GM23338 (cell line): ENCODE measurements around the gene ERGIC2. TPM values are rescaled to one million over a fixed set of nuclear protein-coding genes. Genes with fewer than 3 reads are reported as not detected.

Source experiments
- ATAC-seq: fragments of 200-7000 bp; cut with Tn5 transposase; 3 replicates; pipeline ENCODE4 v1.9.1; 2020
- DNase-seq: peaks from one replicate; pipeline ENCODE4 v3.0.0-alpha.2; 2015; ENCODE audit warnings: low spot score
- H2AFZ ChIP-seq: fragments of 200-600 bp; sonication (generic); 2 replicates; pipeline ENCODE4 v1.8.0; 2016; ENCODE audit warnings: antibody characterized with exemption, mild to moderate bottlenecking, moderate library complexity
- H3F3A ChIP-seq: fragments of 200-600 bp; sonication (generic); replicated peaks from 2 replicates; pipeline ENCODE4 v1.8.0; 2017; ENCODE audit warnings: antibody characterized with exemption, mixed run types, low read depth
- H3K27ac ChIP-seq: fragments of 200-600 bp; sonication (generic); 2 replicates; pipeline ENCODE4 v1.6.1; 2016; ENCODE audit warnings: low read depth
- H3K27me3 ChIP-seq: fragments of 200-600 bp; sonication (generic); 2 replicates; pipeline ENCODE4 v1.8.0; 2016; ENCODE audit warnings: mild to moderate bottlenecking, mixed run types, moderate library complexity; ENCODE audit not compliant: insufficient read depth
- H3K36me3 ChIP-seq: fragments of 200-600 bp; sonication (generic); 2 replicates; pipeline ENCODE4 v1.8.0; 2016; ENCODE audit warnings: mild to moderate bottlenecking; ENCODE audit not compliant: insufficient read depth
- H3K4me1 ChIP-seq: fragments of 200-600 bp; sonication (generic); 2 replicates; pipeline ENCODE4 v1.8.0; 2016; ENCODE audit warnings: mild to moderate bottlenecking, moderate library complexity; ENCODE audit not compliant: insufficient read depth
- H3K4me2 ChIP-seq: fragments of 200-600 bp; sonication (generic); 2 replicates; pipeline ENCODE4 v1.7.1; 2017; ENCODE audit warnings: mixed run types
- H3K4me3 ChIP-seq: fragments of 200-600 bp; sonication (generic); 2 replicates; pipeline ENCODE4 v1.6.1; 2016; ENCODE audit warnings: mixed run types
- H3K79me2 ChIP-seq: fragments of 200-600 bp; sonication (generic); replicated peaks from 2 replicates; pipeline ENCODE4 v1.8.0; 2017; ENCODE audit warnings: mild to moderate bottlenecking; ENCODE audit not compliant: insufficient read depth
- H3K9me2 ChIP-seq: fragments of 200-600 bp; sonication (generic); 2 replicates; pipeline ENCODE4 v1.8.0; 2017; ENCODE audit not compliant: insufficient read depth
- H4K20me1 ChIP-seq: fragments of 200-600 bp; sonication (generic); replicated peaks from 2 replicates; pipeline ENCODE4 v1.8.0; 2017; ENCODE audit warnings: mild to moderate bottlenecking; ENCODE audit not compliant: insufficient read depth
- H3K27ac Mint-ChIP-seq: 2 replicates; pipeline ENCODE4 v1.8.0; 2020; ENCODE audit warnings: inconsistent platforms, mild to moderate bottlenecking, moderate library complexity, mixed read lengths
- H3K27me3 Mint-ChIP-seq: 3 replicates; pipeline ENCODE4 v1.8.0; 2022; ENCODE audit warnings: low read depth, mild to moderate bottlenecking, moderate library complexity, mixed read lengths, inconsistent platforms; ENCODE audit not compliant: insufficient read depth, poor library complexity
- H3K36me3 Mint-ChIP-seq: 3 replicates; pipeline ENCODE4 v1.8.0; 2021; ENCODE audit warnings: low read depth, mild to moderate bottlenecking, inconsistent platforms, moderate library complexity, mixed read lengths
- H3K4me1 Mint-ChIP-seq: 3 replicates; pipeline ENCODE4 v1.8.0; 2020; ENCODE audit warnings: mild to moderate bottlenecking, inconsistent platforms, mixed read lengths
- H3K4me3 Mint-ChIP-seq: 3 replicates; pipeline ENCODE4 v1.8.0; 2021; ENCODE audit warnings: moderate library complexity, mild to moderate bottlenecking, inconsistent platforms, mixed read lengths
- H3K9me3 Mint-ChIP-seq: 3 replicates; pipeline ENCODE4 v1.8.0; 2020; ENCODE audit warnings: moderate library complexity, mild to moderate bottlenecking, inconsistent platforms, mixed read lengths
- ETS1 ChIP-seq: IDR thresholded peaks from 2 replicates; pipeline ENCODE4 v1.6.1; 2016; ENCODE audit warnings: antibody characterized with exemption
- EZH2 ChIP-seq: fragments of 200-600 bp; sonication (generic); IDR thresholded peaks from one replicate; pipeline ENCODE4 v1.8.0; 2017; ENCODE audit warnings: antibody characterized with exemption, mild to moderate bottlenecking, low read depth; ENCODE audit not compliant: unreplicated experiment
- EZH2phosphoT487 ChIP-seq: fragments of 200-600 bp; sonication (generic); IDR thresholded peaks from one replicate; pipeline ENCODE4 v1.8.1; 2018; ENCODE audit warnings: antibody characterized with exemption; ENCODE audit not compliant: unreplicated experiment
- STAT1 ChIP-seq: IDR thresholded peaks from one replicate; pipeline ENCODE4 v1.6.1; 2016; ENCODE audit warnings: antibody characterized with exemption; ENCODE audit not compliant: unreplicated experiment
- ZNF114 ChIP-seq: fragments of 250-450 bp; sonication (Bioruptor Pico); IDR thresholded peaks from 2 replicates; pipeline ENCODE4 v1.5.0; 2020; ENCODE audit warnings: mild to moderate bottlenecking, moderate library complexity
- ZNF331 ChIP-seq: fragments of 250-450 bp; sonication (Bioruptor Pico); IDR thresholded peaks from 2 replicates; pipeline ENCODE4 v1.5.0; 2020; ENCODE audit warnings: low read depth, mild to moderate bottlenecking, moderate library complexity
- polyA plus RNA-seq: library from polyadenylated mRNA; unstranded; fragments of >200 nt; fragmentation: Nextera tagmentation; extraction: Ambion mirVana; gene quantifications from 2 replicates; pipeline ENCODE4 v1.2.1, GENCODE V29; 2016
- total RNA-seq: library from RNA; depleted of rRNA; stranded (reverse); fragments of >200 nt; shearing (Covaris generic); gene quantifications from 2 replicates; pipeline ENCODE4 v1.2.3, GENCODE V29; 2014
- TF ChIP-seq, protein P1 (sequence below), 2 experiments: fragments of 200-600 bp in 1 of 2; sonication (generic) in 1 of 2; conservative IDR thresholded peaks; 2 replicates each; pipeline versions ENCODE4 v1.5.1 to v1.6.1; 2016 to 2017; ENCODE audit warnings: antibody characterized with exemption in 2 of 2, low read depth in 2 of 2, mild to moderate bottlenecking in 2 of 2, moderate library complexity in 1 of 2

The ERGIC2 gene
- total and polyA plus RNA-seq, 2 experiments from 2014 or later, result 77.1 to 107 TPM

DNA sequence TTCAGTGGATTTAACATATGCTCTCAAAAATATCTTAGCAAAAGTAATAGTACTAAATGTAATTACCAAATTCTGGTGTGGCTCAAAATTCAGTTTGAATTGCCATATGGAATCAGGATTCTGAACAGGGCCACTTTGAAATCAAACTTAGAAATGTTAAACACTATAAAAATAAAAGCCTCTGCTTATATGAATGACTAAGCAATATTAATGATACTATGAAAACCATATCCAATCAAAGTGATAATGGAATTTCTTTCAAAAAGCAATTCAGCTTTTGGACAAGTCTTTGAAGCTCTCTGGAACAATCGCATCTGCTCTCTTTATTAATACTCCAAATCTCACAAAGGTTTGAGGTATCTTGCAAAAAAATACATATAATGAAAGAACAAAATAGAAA is 51.6 kb downstream of the ERGIC2 start:
- Histone ChIP-seq H3K27me3 (no peaks in the 10 kb centered on the region), H3K9me2 (no peaks in the 10 kb centered on the region), H3K4me2 (no peak overlapping the region), H3F3A (no peaks in the 10 kb centered on the region), H3K79me2 (no peaks in the 10 kb centered on the region), H4K20me1 (no peaks in the 10 kb centered on the region), H3K27ac (no peak overlapping the region), H3K4me3 (no peak overlapping the region), H3K36me3 (peaks cover 4% of the 10 kb centered on the region), H3K4me1 (no peaks in the 10 kb centered on the region), H2AFZ (no peak overlapping the region)
- Mint-ChIP-seq H3K4me3 (no peak overlapping the region), H3K27me3 (peaks cover 1% of the 10 kb centered on the region), H3K27ac (no peak overlapping the region), H3K9me3 (peaks cover 17% of the 10 kb centered on the region), H3K4me1 (no peaks in the 10 kb centered on the region), H3K36me3 (peaks cover 13% of the 10 kb centered on the region; the same call in 2 of the 3 replicates)
- no peak for TF ChIP-seq EZH2phosphoT487
- no peak for DNase-seq
- ATAC-seq, result no peak

DNA sequence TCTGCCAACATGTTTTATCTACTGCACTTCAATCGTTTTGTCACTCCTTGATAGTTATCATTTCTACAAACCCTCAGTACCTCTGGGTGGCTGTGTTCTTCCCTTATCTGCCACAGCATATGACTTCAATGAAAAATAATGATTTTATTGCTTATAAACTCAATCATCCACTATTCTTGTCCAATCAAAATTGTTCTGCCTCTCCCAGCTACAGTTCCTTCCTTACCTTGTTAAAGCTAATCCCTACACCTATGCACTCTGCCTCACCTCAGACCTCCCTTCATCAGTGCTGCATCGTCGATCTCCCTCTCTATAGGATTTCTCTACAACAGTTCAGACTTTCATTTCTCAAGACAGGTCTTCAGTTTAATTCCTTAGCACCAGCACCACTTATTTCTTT is 58.8 kb downstream of the ERGIC2 start:
- Mint-ChIP-seq H3K36me3 (peaks cover 54% of the 10 kb centered on the region), H3K4me1 (peaks cover 5% of the 10 kb centered on the region; the same call in 2 of the 3 replicates), H3K27ac (no peak overlapping the region), H3K4me3 (no peak overlapping the region), H3K27me3 (peaks cover 5% of the 10 kb centered on the region), H3K9me3 (peaks cover 52% of the 10 kb centered on the region)
- H2AFZ ChIP-seq, result no peak overlapping the region
- H3K36me3 ChIP-seq, result peaks cover 21% of the 10 kb centered on the region
- H3K4me1 ChIP-seq, result no peaks in the 10 kb centered on the region
- no peaks in the 10 kb centered on the region for H4K20me1 ChIP-seq
- peaks cover 5% of the 10 kb centered on the region; the same call in 1 of the 2 replicates for H3K9me2 ChIP-seq
- TF ChIP-seq ZNF114, result no peak
- no peak for TF ChIP-seq ETS1
- H3K27me3 ChIP-seq, result no peaks in the 10 kb centered on the region
- H3K79me2 ChIP-seq, result no peaks in the 10 kb centered on the region
- no peak overlapping the region for H3K4me2 ChIP-seq
- no peak overlapping the region for H3K4me3 ChIP-seq
- H3K27ac ChIP-seq, result no peak overlapping the region
- ATAC-seq (no peak), DNase-seq (no peak)
- no peaks in the 10 kb centered on the region for H3F3A ChIP-seq

- H3K27me3 Mint-ChIP-seq, result peaks cover 5% of the 10 kb centered on the region
- Histone ChIP-seq H3K36me3 (peaks cover 20% of the 10 kb centered on the region), H3K27me3 (no peaks in the 10 kb centered on the region), H3K79me2 (no peaks in the 10 kb centered on the region), H3K9me2 (peaks cover 5% of the 10 kb centered on the region; the same call in 1 of the 2 replicates), H3K27ac (no peak overlapping the region), H4K20me1 (no peaks in the 10 kb centered on the region), H3K4me1 (no peaks in the 10 kb centered on the region), H3F3A (no peaks in the 10 kb centered on the region), H2AFZ (no peak overlapping the region), H3K4me2 (no peak overlapping the region), H3K4me3 (no peak overlapping the region)
- H3K9me3 Mint-ChIP-seq, result peaks cover 45% of the 10 kb centered on the region
- no peak for ATAC-seq
- no peak for DNase-seq
- no peak overlapping the region for H3K27ac Mint-ChIP-seq
- peaks cover 12% of the 10 kb centered on the region; the same call in 2 of the 3 replicates for H3K4me1 Mint-ChIP-seq
- H3K4me3 Mint-ChIP-seq, result no peak overlapping the region
- peaks cover 48% of the 10 kb centered on the region for H3K36me3 Mint-ChIP-seq
- TF ChIP-seq, protein P1, sequence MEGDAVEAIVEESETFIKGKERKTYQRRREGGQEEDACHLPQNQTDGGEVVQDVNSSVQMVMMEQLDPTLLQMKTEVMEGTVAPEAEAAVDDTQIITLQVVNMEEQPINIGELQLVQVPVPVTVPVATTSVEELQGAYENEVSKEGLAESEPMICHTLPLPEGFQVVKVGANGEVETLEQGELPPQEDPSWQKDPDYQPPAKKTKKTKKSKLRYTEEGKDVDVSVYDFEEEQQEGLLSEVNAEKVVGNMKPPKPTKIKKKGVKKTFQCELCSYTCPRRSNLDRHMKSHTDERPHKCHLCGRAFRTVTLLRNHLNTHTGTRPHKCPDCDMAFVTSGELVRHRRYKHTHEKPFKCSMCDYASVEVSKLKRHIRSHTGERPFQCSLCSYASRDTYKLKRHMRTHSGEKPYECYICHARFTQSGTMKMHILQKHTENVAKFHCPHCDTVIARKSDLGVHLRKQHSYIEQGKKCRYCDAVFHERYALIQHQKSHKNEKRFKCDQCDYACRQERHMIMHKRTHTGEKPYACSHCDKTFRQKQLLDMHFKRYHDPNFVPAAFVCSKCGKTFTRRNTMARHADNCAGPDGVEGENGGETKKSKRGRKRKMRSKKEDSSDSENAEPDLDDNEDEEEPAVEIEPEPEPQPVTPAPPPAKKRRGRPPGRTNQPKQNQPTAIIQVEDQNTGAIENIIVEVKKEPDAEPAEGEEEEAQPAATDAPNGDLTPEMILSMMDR (conservative IDR thresholded peaks at IDR 0.05; ENCODE audit: low read depth in 2 of 2), result no peak
- no peak for TF ChIP-seq EZH2
- TF ChIP-seq STAT1, result no peak
- TF ChIP-seq ZNF331, result no peak
These were observed 60.5 kb downstream of the ERGIC2 start for GRCh38 chr12:29320295-29321085.
